Epithelial cell of esophagus (primary cell): Measurements from ENCODE around the gene PTPRU.

Experiments used
- DNase-seq: peaks from one replicate; pipeline ENCODE4 v3.0.0; 2010; ENCODE audit warnings: low read depth
- H3K4me3 ChIP-seq: 2 replicates; pipeline ENCODE4 v1.5.1; 2011; ENCODE audit warnings: mild to moderate bottlenecking, low read length, control low read depth
- TF ChIP-seq, protein P1 (sequence below): IDR thresholded peaks from 2 replicates; pipeline ENCODE4 v1.5.1; 2011; ENCODE audit warnings: low read depth, mild to moderate bottlenecking, low read length, control low read depth, inconsistent platforms; ENCODE audit not compliant: insufficient read depth; ENCODE audit errors: missing control alignments

The PTPRU gene

DNA sequence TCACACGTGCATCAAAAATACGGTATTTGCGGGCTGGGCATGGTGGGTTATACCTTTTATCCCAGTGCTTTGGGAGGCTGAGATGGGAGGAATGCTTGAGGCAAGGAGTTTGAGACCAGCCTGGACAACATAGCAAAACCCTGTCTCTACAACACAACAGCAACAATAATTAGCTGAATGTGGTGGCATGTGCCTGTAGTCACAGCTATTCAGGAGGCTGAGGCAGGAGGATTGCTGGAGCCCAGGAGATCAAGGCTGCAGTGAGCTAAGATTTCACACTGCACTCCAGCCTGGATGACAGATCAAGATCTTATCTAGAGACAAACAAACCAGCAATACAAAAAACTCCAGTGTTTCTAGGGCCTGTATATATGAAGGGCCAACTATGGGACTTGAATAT is 30.6 kb downstream of the PTPRU start:
- TF ChIP-seq, protein P1, sequence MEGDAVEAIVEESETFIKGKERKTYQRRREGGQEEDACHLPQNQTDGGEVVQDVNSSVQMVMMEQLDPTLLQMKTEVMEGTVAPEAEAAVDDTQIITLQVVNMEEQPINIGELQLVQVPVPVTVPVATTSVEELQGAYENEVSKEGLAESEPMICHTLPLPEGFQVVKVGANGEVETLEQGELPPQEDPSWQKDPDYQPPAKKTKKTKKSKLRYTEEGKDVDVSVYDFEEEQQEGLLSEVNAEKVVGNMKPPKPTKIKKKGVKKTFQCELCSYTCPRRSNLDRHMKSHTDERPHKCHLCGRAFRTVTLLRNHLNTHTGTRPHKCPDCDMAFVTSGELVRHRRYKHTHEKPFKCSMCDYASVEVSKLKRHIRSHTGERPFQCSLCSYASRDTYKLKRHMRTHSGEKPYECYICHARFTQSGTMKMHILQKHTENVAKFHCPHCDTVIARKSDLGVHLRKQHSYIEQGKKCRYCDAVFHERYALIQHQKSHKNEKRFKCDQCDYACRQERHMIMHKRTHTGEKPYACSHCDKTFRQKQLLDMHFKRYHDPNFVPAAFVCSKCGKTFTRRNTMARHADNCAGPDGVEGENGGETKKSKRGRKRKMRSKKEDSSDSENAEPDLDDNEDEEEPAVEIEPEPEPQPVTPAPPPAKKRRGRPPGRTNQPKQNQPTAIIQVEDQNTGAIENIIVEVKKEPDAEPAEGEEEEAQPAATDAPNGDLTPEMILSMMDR = no peak
- DNase-seq = no peak

DNA sequence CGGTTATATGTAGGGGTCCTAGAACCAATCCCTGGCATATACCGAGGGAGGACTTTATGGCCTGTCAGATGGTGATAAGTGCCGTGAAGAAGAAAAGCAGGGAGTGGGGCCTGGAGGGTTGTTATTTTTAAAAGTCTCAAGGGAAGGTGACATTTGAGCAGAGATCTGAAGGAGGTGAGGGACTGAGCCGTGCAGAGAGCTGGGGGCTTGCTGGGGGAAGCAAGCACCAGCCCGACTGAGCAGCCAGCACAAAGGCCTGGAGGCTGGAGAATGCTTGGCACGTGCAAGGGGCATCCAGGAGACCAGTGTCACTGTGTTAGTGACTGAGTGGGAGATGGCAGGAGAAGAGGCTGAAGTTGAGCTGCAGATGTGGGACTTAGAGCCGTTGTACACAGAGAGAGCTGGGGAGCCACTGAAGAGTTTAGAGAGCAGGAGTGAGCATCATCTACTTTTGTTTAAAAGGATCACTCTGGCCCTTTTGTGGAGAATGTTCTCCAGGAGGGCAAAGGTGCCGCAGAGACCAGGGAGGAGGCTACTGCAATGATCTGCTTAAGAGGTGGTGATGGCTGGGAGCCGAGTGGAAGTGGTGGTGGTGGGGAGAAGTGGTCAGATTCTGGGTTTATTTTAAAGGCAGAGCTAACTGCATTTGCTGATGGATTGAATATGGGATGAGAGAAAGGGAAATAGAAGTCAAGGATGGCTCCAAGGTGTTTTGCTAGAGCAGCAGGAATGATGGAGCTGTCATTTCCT is 31.2 kb downstream of the PTPRU start:
- no peak for DNase-seq
- TF ChIP-seq, protein P1 = no peak
- H3K4me3 ChIP-seq = no peak overlapping the region

More for the DNA sequence above, 30.6 kb downstream of the PTPRU start:
- H3K4me3 ChIP-seq = no peak overlapping the region

DNA sequence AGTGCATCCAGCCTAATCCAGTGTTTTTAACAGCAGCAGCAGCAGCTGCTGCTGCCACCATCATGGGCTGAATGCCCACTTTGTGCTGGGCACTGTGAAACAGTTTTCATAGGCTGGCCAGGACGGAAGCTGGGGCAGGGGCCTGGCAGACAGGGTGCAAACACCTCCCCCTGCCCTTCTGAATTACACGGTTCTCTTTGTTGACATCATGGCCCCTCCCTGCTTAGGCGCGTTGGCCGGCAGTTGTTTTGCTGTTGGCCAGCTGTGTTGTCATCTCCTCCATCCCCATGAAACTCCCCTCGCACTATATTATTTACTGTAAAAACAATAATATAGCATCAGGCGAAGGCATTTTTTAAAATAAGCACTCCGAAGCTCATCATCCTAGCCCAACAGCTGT is 33.1 kb downstream of the PTPRU start:
- no peak for DNase-seq
- TF ChIP-seq, protein P1 = no peak
- H3K4me3 ChIP-seq = no peak overlapping the region

DNA sequence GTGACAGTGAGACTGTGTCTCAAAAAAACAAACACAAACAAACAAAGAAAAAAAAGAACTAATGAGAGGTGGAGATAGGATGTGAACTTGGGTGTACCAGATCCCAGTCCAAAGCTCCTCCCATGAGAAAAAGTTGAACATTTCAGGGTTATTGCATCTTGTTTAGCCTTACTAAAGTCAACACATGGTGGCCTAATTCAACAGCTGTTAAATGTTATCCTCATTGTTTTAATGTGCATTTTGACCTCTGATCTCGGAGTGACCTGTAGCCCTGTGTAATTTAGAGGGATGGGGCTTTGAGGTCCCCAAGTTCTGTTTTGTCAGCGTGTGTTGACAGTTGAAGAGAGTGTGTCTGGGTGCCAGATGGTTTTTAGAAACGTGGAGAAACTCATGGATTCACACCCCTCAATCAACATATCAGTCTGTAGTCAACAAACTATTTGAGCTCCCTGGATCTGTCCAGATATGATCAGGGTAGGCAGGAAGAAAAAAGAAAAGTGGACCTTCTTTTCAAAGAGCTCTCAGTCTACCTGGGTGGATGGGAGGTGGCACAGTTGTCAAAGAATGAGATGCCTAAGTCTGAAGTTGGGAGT is 34.7 kb downstream of the PTPRU start:
- no peak for DNase-seq
- TF ChIP-seq, protein P1 = no peak
- H3K4me3 ChIP-seq = no peak overlapping the region

DNA sequence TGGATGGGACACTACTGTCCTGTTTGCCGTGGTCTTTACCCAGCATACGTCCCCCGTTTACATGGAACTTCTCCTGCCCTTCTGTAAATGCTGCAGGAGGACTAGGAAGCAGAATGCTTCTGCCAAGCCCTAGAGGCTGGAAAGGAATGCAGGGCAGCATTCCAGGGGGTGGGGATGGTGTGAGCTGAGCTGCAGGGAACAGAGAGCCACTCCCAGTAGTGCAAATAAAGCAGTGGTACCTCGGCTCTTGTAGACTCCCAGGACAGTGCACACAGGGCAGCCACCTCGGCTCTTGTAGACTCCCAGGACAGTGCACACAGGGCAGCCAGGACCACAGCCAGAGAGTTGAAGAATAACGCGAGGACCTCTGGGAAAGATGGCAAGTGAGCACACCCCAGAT is 35.4 kb downstream of the PTPRU start:
- TF ChIP-seq, protein P1 = no peak
- no peak overlapping the region for H3K4me3 ChIP-seq
- DNase-seq = peak; percentile 76

DNA sequence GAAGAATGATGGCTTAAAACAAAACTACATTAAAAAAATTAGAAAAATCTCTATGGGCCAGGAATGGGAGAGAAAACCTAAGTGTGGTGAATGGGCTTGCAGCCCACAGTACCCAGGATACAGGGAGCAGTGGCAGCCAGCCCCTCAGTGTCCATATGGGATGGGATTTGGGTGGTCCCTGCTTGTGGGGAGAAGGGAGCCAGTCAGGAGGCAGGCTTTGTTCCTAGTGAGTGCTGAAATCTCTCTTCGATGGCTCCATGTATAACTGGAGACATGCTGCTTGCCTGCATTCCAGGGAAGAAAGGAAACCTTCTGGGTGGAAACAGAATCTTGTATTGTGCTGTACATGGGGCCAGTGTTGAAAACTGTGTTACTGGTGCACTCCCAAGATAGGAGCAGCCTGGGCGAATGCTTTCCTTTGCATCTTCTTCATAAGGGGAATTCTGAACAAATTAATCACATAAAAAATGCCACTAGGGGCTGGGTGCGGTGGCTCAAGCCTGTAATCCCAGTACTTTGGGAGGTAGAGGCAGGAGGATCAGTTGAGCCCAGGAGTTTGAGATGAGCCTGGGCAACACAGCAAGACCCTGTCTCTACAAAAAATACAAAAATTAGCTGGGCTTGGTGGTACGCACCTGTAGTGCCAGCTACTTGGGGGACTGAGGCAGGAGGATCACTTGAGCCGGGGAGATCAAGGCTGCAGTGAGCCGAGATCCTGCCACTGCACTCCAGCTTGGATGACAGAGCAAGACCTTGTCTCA is 36.0 kb downstream of the PTPRU start:
- TF ChIP-seq, protein P1 = no peak
- DNase-seq = no peak
- H3K4me3 ChIP-seq = no peak overlapping the region

DNA sequence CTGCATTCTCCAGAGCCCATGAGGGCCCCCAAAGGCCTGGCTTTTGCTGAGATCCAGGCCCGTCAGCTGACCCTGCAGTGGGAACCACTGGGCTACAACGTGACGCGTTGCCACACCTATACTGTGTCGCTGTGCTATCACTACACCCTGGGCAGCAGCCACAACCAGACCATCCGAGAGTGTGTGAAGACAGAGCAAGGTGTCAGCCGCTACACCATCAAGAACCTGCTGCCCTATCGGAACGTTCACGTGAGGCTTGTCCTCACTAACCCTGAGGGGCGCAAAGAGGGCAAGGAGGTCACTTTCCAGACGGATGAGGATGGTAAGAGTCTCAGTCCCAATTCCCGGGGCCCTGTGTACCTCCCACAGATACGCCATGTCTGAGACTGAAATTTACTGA is 39.1 kb downstream of the PTPRU start:
- no peak overlapping the region for H3K4me3 ChIP-seq
- TF ChIP-seq, protein P1 = no peak
- no peak for DNase-seq
